CD4-positive, alpha-beta T cell (primary cell): ENCODE measurements around the gene KIAA0825. TPM values are rescaled to one million over a fixed set of nuclear protein-coding genes. Genes with fewer than 3 reads are reported as not detected.

Experiments
- ATAC-seq: fragments of 200-7000 bp; cut with Tn5 transposase; one replicate; pipeline ENCODE4 v1.10.0; 2022; ENCODE audit warnings: mild to moderate bottlenecking; ENCODE audit not compliant: poor library complexity
- CTCF ChIA-PET: fragments of 350-600 bp; sonication (Branson Sonifier 250); formaldehyde crosslinking; loops from one replicate; lab custom pipeline; 2021; ENCODE audit warnings: antibody characterized with exemption, inconsistent platforms; lab: Charles Lee
- POLR2A ChIA-PET: fragments of 350-600 bp; sonication (Branson Sonifier 250); formaldehyde crosslinking; loops from one replicate; lab custom pipeline; 2021; ENCODE audit warnings: antibody characterized with exemption, inconsistent platforms; lab: Charles Lee
- DNase-seq, 14 experiments: peaks; one replicate each; pipeline ENCODE4 v3.0.0-alpha.2; 2013 to 2020; ENCODE audit warnings: mixed read lengths in 2 of 14
- H3K27ac ChIP-seq, 2 donors: one replicate each; pipeline versions ENCODE4 v1.5.1 to v1.7.0; 2013; ENCODE audit warnings: low read length in 2 of 2, low read depth in 1 of 2, mild to moderate bottlenecking in 1 of 2
- H3K27me3 ChIP-seq, 2 experiments: 1 replicate in 1 of 2; 2 replicates in 1 of 2; pipeline versions ENCODE4 v1.6.1 to v1.7.0; 2013; ENCODE audit warnings: low read length in 2 of 2, control low read depth in 1 of 2, mild to moderate bottlenecking in 1 of 2, moderate library complexity in 1 of 2; ENCODE audit not compliant: insufficient read depth in 2 of 2, control insufficient read depth in 1 of 2
- H3K36me3 ChIP-seq: one replicate; pipeline ENCODE4 v1.6.1; 2013; ENCODE audit warnings: low read length, control low read depth; ENCODE audit not compliant: insufficient read depth
- H3K4me1 ChIP-seq: one replicate; pipeline ENCODE4 v1.6.1; 2013; ENCODE audit warnings: low read length, control low read depth; ENCODE audit not compliant: insufficient read depth
- H3K4me3 ChIP-seq: one replicate; pipeline ENCODE4 v1.5.1; 2013; ENCODE audit warnings: mild to moderate bottlenecking, low read length, moderate library complexity
- H3K9me3 ChIP-seq, 2 experiments: 1 replicate in 1 of 2; 2 replicates in 1 of 2; pipeline versions ENCODE4 v1.6.1 to v1.7.0; 2013; ENCODE audit warnings: low read length in 2 of 2, mild to moderate bottlenecking in 2 of 2, control low read depth in 1 of 2, moderate library complexity in 1 of 2; ENCODE audit not compliant: control insufficient read depth in 1 of 2, insufficient read depth in 1 of 2
- H3K27ac Mint-ChIP-seq: one replicate; pipeline ENCODE4 v1.8.0; 2020; ENCODE audit warnings: mixed read lengths
- H3K27me3 Mint-ChIP-seq: one replicate; pipeline ENCODE4 v1.8.0; 2021; ENCODE audit warnings: mixed read lengths
- H3K36me3 Mint-ChIP-seq: one replicate; pipeline ENCODE4 v1.8.0; 2021; ENCODE audit warnings: low read depth, mixed read lengths
- H3K4me1 Mint-ChIP-seq: one replicate; pipeline ENCODE4 v1.8.0; 2021; ENCODE audit warnings: low read depth, mixed read lengths
- H3K4me3 Mint-ChIP-seq: one replicate; pipeline ENCODE4 v1.8.0; 2020; ENCODE audit warnings: mild to moderate bottlenecking, mixed read lengths
- H3K9me3 Mint-ChIP-seq: one replicate; pipeline ENCODE4 v1.8.0; 2020; ENCODE audit warnings: mixed read lengths
- CTCF ChIP-seq: fragments of 200-600 bp; IDR thresholded peaks from one replicate; pipeline ENCODE4 v1.8.0; 2022; ENCODE audit warnings: antibody characterized with exemption, mild to moderate bottlenecking
- intact Hi-C, 2 experiments: fragments of 100-400 bp; cut with DNase I in 1 of 2; cut with micrococcal nuclease in 1 of 2; formaldehyde crosslinking; loops; one replicate each; pipeline versions ENCODE4 v1.15.1 to v1.9.0; 2023 to 2025; cut with DNase I, micrococcal nuclease
- total RNA-seq, 174 experiments: library from RNA in 2 of 174; stranded (reverse) in 2 of 174; gene quantifications; one replicate each; pipeline ENCODE4 v1.2.3 and lab custom pipeline; 2021 to 2026

The KIAA0825 gene
- total RNA-seq, 2 experiments from 2014 or later = 1.5 to 1.6 TPM

DNA sequence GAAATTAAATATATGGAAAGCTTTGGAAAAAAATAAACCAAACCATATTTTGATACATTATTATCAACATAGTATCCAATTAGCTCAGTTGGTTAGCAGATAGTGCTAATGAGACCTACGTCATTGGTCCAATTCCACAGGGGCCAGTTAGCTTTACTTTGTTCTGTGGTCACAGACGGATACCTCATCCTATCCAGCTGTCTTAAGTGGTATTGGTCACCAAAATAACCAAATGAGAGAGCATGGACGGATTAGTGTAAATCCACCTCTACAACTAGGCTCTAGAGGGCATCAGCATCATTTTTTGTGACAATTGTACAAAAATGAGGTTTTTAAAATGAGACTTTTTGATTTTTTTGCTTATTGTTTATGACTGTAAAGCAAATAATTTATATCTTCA lies 364.2 kb downstream of the KIAA0825 start:
- no peaks in the 10 kb centered on the region for H3K9me3 ChIP-seq
- no peak for TF ChIP-seq CTCF
- H3K4me1 ChIP-seq = no peaks in the 10 kb centered on the region
- H3K27me3 ChIP-seq = no peaks in the 10 kb centered on the region
- ChIA-PET POLR2A (no interaction called here), CTCF (no interaction called here)
- Mint-ChIP-seq H3K27ac (no peak overlapping the region), H3K9me3 (no peaks in the 10 kb centered on the region), H3K4me1 (no peaks in the 10 kb centered on the region), H3K27me3 (no peaks in the 10 kb centered on the region), H3K4me3 (no peak overlapping the region), H3K36me3 (no peaks in the 10 kb centered on the region)
- DNase-seq = no peak
- intact Hi-C loops = no loop called here
- no peak overlapping the region for H3K4me3 ChIP-seq
- H3K36me3 ChIP-seq = no peaks in the 10 kb centered on the region
- ATAC-seq = no peak
- H3K27ac ChIP-seq = no peak overlapping the region

DNA sequence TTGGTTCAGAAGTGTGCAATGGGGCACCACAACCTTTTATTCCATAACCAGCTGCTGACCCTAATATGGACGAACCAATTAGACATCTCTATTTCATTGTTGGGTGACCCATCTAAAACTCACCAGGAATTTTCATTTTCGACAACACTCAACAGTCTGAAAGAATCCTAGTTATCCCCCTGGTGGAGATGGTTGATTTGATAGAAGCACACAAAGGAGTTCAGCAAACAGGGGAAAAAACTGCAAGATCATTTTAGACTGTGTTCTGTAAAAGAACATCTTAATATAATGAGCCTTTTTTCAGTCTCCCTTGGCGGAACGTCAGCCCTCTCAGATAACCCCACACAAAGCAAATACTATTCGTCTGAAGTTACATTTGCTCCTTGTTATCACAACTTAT lies 367.4 kb downstream of the KIAA0825 start:
- H3K4me3 ChIP-seq = no peak overlapping the region

DNA sequence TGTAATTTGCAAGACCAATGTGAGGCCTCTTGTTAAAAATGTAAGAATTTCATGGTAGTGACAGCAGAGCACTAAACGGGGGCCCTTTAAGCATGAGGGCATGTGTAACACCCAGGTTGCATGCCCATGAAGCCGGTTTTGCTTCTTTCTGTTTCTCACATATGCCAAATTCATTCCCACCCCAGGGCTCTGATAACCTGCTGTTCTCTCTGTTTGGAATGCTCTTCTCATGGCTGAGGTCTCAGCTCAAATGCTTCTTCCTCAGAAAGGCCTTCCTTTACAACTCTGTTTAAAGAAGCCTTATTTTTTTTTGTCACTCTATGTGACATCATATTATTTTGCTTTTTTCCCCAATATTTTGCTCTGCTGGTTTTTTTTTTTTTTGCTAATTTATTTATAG lies 369.0 kb downstream of the KIAA0825 start:
- no peaks in the 10 kb centered on the region for H3K4me1 Mint-ChIP-seq
- CTCF ChIA-PET = no interaction called here
- H3K4me3 Mint-ChIP-seq = no peak overlapping the region

More for the DNA sequence above, 367.4 kb downstream of the KIAA0825 start:
- DNase-seq (no peak), ATAC-seq (no peak)
- intact Hi-C loops = no loop called here
- Histone ChIP-seq H3K36me3 (no peaks in the 10 kb centered on the region), H3K9me3 (no peaks in the 10 kb centered on the region), H3K4me1 (no peaks in the 10 kb centered on the region), H3K27me3 (no peaks in the 10 kb centered on the region), H3K27ac (no peak overlapping the region)
- Mint-ChIP-seq H3K4me3 (no peak overlapping the region), H3K36me3 (no peaks in the 10 kb centered on the region), H3K9me3 (no peaks in the 10 kb centered on the region), H3K27me3 (no peaks in the 10 kb centered on the region), H3K27ac (no peak overlapping the region), H3K4me1 (no peaks in the 10 kb centered on the region)
- no peak for TF ChIP-seq CTCF
- POLR2A ChIA-PET = no interaction called here
- CTCF ChIA-PET = no interaction called here

More for the DNA sequence above, 369.0 kb downstream of the KIAA0825 start:
- no peaks in the 10 kb centered on the region for H3K27me3 Mint-ChIP-seq
- ATAC-seq (no peak), DNase-seq (no peak)
- no peaks in the 10 kb centered on the region for H3K9me3 Mint-ChIP-seq
- Histone ChIP-seq H3K36me3 (no peaks in the 10 kb centered on the region), H3K4me1 (no peaks in the 10 kb centered on the region), H3K4me3 (no peak overlapping the region), H3K27ac (no peak overlapping the region), H3K27me3 (no peaks in the 10 kb centered on the region), H3K9me3 (no peaks in the 10 kb centered on the region)
- TF ChIP-seq CTCF = no peak
- POLR2A ChIA-PET = no interaction called here
- H3K36me3 Mint-ChIP-seq = no peaks in the 10 kb centered on the region
- no peak overlapping the region for H3K27ac Mint-ChIP-seq
- intact Hi-C loops = no loop called here
